Measurements from ENCODE around the gene MIEN1. TPM values are rescaled to one million over a fixed set of nuclear protein-coding genes. Genes with fewer than 3 reads are reported as not detected.

The MIEN1 gene
- total and polyA plus RNA-seq, 2 of the 13 experiments (the other 11 are each of a cell fraction or from before 2014, with no cell fraction given) = 40.6 to 56.6 TPM

DNA sequence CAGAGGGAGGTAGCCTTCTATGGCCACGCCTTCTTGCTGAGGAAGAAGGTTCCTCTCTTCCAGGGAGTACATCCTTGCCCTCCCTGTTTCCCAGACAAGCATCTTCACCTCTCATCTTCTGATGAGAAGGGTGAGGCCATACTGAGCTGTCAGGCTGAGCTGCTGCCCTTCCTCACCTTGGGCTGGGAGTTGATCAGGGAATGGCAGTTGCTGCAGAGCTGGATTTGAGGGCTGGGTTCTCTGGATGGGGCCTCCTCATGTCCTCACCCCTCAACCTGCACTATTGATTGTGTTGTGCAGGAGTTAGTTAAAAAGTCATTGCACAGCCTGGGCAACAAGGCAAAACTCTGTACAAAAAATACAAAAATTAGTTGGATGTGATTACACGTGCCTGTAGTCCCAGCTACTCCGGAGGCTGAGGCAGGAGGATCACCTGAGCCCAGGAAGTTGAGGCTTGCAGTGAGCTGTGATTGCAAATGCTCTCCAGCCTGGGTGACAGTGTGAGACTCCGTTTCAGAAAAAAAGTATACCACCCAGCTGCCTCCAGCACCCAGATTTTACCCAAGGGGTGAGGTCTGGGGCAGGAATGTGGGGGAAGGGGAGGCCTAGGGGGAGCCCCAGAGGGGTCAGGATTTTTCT, 28.4 kb downstream of the MIEN1 start (continued):
- TF ChIP-seq, protein P1, sequence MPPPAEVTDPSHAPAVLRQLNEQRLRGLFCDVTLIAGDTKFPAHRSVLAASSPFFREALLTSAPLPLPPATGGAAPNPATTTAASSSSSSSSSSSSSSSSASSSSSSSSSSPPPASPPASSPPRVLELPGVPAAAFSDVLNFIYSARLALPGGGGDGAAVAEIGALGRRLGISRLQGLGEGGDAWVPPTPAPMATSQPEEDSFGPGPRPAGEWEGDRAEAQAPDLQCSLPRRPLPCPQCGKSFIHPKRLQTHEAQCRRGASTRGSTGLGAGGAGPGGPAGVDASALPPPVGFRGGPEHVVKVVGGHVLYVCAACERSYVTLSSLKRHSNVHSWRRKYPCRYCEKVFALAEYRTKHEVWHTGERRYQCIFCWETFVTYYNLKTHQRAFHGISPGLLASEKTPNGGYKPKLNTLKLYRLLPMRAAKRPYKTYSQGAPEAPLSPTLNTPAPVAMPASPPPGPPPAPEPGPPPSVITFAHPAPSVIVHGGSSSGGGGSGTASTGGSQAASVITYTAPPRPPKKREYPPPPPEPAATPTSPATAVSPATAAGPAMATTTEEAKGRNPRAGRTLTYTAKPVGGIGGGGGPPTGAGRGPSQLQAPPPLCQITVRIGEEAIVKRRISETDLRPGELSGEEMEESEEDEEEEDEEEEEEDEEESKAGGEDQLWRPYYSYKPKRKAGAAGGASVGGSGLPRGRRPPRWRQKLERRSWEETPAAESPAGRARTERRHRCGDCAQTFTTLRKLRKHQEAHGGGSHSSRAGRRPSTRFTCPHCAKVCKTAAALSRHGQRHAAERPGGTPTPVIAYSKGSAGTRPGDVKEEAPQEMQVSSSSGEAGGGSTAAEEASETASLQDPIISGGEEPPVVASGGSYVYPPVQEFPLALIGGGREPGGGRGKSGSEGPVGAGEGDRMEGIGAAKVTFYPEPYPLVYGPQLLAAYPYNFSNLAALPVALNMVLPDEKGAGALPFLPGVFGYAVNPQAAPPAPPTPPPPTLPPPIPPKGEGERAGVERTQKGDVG (CRISPR knock-in tag; IDR thresholded peaks at IDR 0.05; ENCODE audit: borderline replicate concordance) = no peak
- TF ChIP-seq MYNN (CRISPR knock-in tag; IDR thresholded peaks at IDR 0.05; ENCODE audit: low read depth) (no peak), ZNF557 (CRISPR knock-in tag; IDR thresholded peaks at IDR 0.05) (no peak), ASH2L (IDR thresholded peaks at IDR 0.05; ENCODE audit: insufficient read length, low read depth, low read length) (no peak), ZNF678 (CRISPR knock-in tag; IDR thresholded peaks at IDR 0.05) (no peak), KAT2B (IDR thresholded peaks at IDR 0.05; ENCODE audit: borderline replicate concordance, low read depth, low read length) (no peak), RBM22 (optimal IDR thresholded peaks at IDR 0.05; ENCODE audit: low read length) (no peak), NRL (CRISPR knock-in tag; IDR thresholded peaks at IDR 0.05; ENCODE audit: borderline replicate concordance) (peak; percentile 24; the same call in 1 of the 2 replicates), ZNF572 (CRISPR knock-in tag; IDR thresholded peaks at IDR 0.05) (0 out of 2 replicates have a peak, but pooled peaks have one; percentile 49), POGK (CRISPR knock-in tag; conservative IDR thresholded peaks at IDR 0.05) (no peak), ZNF660 (CRISPR knock-in tag; IDR thresholded peaks at IDR 0.05; ENCODE audit: borderline replicate concordance, low read depth) (no peak), KMT2A (CRISPR knock-in tag; IDR thresholded peaks at IDR 0.05) (peak; percentile 18; the same call in 1 of the 2 replicates), RXRB (CRISPR knock-in tag; IDR thresholded peaks at IDR 0.05; ENCODE audit: borderline replicate concordance) (no peak), ZNF142 (CRISPR knock-in tag; IDR thresholded peaks at IDR 0.05) (no peak), HIVEP1 (CRISPR knock-in tag; IDR thresholded peaks at IDR 0.05) (peak; percentile 50; the same call in 1 of the 2 replicates), ZC3H13 (CRISPR knock-in tag; IDR thresholded peaks at IDR 0.05) (no peak)
- TF ChIP-seq, protein P2, sequence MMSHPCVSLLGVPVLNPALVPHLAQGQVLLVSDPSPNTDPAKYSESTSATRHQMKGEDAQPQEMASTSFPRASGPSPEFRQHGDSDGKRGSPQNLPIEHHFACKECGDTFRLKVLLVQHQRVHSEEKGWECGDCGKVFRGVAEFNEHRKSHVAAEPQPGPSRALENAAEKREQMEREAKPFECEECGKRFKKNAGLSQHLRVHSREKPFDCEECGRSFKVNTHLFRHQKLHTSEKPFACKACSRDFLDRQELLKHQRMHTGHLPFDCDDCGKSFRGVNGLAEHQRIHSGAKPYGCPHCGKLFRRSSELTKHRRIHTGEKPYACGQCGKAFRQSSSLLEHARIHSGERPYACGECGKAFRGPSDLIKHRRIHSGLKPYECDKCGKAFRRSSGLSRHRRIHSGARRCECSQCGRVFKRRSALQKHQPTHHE (CRISPR knock-in tag; IDR thresholded peaks at IDR 0.05; ENCODE audit: borderline replicate concordance) = no peak

Data from HepG2 (cell line).